ENCODE data around the gene CST1.
"Not testable (repeated sequence)": the region's sequence is repeated elsewhere in the genome, so short reads cannot be mapped to it uniquely, and the experiment has no call there.

CST1 gene, protein sequence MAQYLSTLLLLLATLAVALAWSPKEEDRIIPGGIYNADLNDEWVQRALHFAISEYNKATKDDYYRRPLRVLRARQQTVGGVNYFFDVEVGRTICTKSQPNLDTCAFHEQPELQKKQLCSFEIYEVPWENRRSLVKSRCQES

DNA sequence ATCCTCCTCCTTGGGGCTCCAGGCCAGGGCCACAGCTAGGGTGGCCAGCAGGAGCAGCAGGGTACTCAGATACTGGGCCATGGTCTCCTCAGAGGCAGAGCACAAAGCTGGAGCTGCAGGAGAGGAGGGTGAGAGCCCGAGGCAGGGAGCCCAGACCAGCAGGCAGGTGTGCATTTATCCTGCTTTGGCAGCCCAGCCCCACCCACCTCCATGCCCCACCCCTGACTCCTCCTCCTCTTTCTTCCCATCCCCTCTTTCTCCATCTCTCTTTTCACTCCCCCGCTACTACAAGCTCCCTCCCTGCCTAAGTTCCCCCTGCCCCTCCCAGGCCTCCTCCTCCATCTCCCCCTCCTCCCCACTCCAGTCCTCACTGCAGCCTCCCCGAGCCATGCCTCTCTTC is at the start of gene CST1:
TSS of gene CST1 (minus strand) at position 150 of the 400 bp plus-strand sequence. CDS start at position 81, 69 bp downstream.
- DNase-seq (ENCODE audit: low read depth) = not testable (repeated sequence)

DNA sequence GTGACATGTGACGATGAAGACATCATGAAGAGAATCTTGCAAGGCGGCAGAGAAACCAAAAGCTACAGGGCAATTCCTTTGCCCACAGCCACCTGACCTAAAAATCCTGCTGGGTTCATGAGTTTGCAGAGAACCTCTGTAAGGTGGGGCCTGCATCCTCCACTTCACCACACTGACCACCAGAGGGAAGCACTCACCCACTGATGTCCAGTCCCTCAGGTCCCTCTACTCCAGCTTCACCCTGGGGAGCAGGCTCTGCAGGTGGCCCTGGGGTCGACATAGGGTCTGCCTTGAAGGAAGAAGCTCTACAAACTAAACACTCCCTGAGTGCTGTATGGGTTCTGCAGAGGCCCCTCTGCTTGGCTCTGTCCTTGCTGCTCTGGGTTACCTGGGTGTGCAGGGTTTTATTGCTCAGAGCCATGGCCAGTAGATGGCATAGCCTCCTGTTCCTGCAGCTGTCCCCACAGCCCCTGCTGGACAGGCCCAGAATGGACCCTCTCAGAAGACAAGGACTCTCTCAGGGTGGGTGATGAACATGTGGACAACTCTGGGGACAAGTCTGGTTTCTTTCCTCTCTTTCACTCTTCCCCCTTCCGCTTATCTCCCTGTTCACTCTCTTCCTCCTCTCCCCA is 48.6 kb upstream of the CST1 start:
- DNase-seq (ENCODE audit: low read depth) = not testable (repeated sequence)

DNA sequence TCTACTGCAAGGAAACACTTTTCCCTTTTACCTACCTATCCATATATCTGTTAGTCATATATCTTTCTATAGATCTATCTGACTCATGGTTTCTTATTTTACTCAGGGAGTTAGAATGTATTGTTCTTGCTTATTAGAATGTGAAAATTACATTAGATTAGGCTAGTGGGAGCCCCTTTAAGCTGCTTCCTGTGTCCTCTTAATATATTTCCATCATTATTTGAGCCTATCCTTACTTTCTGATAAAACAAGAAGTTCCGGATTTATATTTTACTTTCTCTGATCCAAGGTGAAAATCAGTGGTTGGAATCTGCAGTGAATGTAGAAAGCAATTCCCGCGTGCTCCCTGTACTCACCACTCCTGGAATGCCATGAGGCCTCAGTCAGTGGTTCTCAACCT is 44.8 kb upstream of the CST1 start:
- no peak for DNase-seq (ENCODE audit: low read depth)

DNA sequence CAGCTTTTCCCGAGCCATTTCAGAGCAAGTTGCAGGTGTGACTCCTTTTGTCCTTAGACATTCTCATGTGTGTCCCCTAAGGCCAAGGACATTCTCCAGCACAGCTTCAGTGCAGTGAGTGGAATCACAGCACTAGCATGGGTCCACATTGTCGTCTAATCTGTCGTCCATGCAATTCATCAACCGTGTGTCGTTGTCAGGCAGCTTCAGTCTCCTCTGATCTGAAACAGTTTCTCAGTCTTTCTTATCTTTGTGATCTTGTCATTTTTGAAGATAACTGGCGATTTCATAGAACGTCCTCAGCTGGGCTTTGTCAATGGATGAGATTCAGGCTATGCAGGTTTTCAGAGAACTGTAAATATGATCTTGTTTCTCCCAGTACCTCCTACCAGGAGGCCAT is 44.1 kb upstream of the CST1 start:
- DNase-seq (ENCODE audit: low read depth) = no peak

DNA sequence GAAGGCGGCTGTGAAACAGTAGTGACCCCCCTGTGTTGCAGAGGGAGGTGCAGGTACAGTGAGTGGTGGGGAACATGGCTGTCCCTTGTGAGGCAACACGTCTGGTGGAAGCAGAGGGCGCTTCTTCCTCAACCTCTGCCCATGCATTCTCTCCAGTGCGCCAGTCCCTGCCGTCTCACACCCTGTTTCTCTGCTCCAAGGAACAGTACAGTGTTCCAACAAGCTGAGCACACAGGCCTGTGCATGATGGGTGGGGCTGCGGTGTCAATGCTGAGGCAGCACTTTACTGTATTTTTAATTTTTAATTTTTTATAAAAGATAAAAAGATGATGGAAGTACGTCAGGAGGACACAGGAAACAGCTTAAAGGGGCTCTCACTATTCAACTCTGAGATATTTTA is 43.3 kb upstream of the CST1 start:
- DNase-seq (ENCODE audit: low read depth) = no peak

DNA sequence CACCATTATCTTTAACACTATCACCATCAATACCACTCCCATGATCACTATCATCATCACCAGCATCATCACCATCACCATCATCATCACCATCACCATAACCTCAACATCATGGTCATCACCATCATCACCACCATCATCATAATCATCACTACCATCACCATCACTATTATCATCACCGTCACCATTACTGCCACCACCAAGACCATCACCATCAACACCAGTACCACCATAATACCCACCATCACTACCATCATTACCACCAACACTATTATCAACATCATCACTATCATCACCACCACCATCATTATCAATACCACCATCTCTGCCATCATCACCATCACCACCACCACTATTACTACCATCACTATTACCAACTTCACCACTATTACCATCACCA is 32.7 kb upstream of the CST1 start:
- no peak for DNase-seq (ENCODE audit: low read depth)

DNA sequence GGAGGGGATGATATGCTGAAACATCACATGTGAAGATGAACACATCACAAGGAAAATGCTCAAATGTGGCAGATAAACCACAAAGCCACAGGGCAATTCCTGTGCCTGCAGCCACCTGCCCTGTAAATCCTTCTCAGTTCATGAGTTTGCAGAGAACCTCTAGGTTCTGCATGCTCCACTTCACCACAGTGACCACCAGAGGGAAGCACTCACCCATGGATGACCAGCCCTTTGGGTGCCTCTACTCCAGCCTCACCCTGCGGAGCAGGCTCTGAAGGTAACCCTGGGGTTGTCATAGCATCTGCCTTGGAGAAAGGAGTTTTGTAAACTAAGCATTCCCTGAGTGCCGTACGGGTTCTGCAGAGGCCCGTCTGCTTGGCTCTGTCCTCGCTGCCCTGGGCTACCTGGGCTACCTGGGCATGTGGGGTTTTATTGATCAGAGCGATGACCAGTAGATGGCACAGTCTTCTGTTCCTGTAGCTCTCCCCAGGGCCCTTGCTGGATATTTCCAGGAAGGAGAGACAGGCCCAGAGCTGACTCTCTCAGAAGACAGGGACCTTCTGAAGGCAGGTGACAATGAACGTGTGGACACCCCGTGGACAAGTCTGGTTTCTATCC is 31.7 kb upstream of the CST1 start:
- DNase-seq (ENCODE audit: low read depth) = no peak

DNA sequence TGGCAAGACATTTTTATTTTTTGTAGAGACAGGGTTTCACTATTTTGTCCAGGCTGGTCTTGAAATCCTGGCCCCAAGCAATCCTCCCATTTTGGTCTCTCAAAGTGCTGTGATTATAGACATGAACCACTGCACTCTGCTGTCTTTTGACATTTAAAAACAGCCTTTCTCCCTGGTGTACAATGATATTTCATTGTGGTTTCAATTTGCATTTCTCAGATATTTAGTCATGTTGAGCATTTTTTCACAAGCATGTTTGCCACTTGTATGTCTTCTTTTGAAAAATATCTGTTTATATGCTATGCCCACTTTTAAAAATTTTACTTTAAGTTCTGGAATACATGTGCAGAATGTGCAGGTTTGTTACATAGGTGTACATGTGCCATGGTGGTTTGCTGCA is 27.9 kb upstream of the CST1 start:
- not testable (repeated sequence) for DNase-seq (ENCODE audit: low read depth)

DNA sequence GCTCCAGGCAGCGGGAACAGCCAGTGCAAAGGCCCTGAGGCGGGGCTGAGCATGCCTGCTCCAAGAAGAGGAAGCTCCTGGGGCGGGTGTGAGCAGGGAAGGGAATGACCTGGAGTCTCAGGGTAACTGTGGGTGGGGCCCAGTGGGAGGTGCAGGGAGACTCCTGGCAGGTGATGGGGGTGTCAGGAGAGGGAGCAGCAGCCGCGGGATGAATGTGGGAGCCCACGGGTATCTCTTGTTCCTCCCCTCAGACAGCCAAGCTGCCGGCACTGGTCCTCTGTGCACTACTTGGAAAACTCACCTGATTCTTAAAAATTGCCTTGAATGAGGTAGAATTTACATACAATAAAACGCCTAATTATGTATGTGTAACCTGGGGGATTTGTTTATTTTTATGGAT is 26.6 kb upstream of the CST1 start:
- DNase-seq (ENCODE audit: low read depth) = not testable (repeated sequence)

DNA sequence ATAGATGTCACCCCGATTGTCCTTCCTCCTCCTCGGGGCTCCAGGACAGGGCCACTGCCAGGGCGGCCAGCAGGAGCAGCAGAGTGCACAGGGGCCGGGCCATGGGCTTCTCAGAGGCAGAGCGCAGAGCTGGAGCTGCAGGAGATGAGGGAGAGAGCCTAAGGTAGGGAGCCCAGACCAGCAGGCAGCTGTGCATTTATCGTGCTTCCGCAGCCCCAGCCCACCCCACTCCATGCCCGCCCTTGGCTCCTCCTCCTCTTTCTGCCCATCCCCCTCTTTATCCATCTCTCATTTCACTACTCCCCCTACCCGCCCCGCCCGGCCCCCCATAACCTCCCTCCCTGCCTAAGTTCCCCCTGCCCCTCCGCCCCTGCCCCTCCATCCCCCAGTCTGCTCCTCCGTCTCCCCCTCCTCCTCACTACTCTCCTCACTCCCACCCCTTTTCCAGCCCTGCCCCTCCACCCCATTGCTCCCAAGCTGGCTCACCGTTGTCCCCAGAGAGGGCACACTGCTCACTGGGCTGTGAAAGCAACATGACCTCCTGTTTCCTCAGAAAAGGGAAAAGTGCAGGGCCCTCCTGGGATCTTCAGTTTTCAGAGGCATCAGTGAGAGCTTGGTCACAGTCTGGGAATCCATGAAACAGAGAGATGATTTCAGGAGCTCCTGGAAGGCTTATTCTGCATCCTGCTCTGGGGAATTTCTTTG is 25.5 kb upstream of the CST1 start:
- no peak for DNase-seq (ENCODE audit: low read depth)

DNA sequence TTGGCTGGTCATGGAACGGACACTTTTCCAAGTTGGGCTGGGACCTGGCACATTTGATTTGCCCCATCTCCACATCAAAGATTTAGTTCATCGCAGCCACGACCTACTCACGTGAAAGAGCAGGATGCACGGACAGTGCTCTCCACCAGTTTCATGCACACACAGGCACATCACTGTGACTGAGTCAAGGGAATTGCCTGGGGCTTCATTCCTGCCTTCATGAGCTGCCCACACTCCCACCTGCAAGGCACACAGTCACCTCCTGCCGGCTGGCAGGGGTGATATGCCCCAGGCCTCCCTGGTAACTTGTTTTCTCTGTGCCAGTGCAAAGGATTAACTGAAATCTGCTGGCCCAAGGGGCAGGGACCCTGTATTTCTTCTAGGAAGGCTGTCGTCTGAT is 23.3 kb upstream of the CST1 start:
- no peak for DNase-seq (ENCODE audit: low read depth)

DNA sequence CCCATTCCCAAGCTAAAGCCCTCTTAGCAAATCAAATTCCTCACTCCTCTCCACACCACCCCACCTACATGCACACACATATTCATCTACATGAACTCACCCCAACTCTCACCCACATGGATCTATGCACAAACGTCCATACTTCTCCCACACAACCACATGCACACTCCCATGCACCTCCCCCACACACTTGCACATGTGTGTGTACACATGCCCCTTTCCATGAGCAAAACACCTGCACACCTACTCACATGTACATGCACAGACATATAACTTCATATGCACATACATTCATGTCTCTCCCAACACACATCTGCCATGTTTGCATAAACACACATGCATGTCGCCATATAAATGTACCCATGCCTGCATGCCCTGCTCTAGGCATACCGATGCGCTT is 22.8 kb upstream of the CST1 start:
- DNase-seq (ENCODE audit: low read depth) = no peak

DNA sequence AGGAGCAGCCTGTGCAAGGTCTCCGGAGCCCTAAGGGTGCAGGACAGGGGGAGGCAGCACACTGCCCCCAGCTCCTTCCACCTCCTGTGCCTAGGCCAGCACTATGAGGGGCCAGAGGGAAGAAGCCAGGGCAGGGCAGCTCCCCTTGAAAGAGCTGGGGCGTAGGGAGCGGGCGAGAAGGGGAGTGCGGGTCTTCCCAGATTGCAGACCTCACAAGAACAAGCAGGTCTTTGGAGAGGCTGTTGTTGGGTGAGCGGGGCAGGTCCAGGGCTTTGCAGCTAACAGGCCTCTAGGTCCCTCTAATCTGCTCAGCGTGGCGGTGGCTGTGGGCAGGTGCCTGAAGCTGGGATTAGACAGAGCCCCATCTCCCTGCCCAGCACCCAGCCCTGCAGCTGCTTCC is 22.4 kb upstream of the CST1 start:
- DNase-seq (ENCODE audit: low read depth) = no peak

DNA sequence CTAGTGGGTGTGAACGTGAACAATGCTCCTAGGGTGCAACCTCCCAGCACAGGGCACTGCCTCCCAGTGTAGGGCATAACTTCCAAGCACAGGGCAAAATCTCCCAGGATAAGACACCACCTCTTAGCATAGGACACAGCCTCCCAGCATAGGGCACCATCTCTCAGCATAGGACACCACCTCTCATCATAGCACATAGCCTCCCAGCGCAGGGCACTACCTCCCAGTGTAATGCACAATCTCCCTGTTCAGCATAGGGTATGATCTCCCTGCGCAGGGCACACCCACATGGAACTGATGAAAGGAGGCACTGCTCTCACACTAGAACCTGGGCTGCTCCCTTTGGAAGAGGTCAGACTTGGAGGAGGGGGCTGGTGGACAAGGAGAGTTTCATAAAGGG is 21.3 kb upstream of the CST1 start:
- DNase-seq (ENCODE audit: low read depth) = no peak

DNA sequence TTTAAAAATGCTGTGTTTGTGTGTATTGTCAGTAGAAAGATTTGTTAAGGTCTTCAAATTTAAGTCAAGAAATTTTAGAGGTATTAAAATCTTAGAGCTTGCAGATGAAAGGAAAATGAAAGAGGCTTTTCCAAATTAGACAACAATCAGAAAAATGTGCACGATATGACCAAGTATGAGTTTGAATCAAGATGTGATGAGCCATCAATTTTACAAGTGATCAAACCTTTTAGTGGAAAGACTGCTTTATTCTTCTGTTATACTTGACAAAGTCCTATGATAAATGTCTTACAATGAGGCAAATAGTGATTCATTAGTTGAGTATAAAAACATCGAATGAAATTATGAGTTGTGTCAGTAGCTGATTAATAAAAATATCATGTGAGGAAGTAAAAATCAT is 19.6 kb upstream of the CST1 start:
- DNase-seq (ENCODE audit: low read depth) = no peak

DNA sequence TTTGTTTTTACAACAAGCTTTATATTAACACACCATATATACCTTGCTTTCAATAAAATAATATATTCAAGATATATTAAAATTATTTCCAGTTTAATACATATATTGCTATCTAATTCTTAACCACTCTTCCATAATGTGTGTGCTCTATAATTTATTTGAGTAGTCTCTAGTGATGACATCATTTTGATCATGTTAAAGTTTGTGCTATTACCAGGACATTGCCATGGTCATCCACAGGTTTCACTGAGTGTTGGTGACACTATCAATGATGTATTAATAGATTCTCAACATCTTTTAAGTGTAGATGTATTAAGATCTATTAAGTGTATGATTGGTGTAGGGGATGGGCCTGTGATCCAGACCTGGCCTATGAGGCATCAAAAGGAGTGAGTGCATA is 17.8 kb upstream of the CST1 start:
- DNase-seq (ENCODE audit: low read depth) = not testable (repeated sequence)

DNA sequence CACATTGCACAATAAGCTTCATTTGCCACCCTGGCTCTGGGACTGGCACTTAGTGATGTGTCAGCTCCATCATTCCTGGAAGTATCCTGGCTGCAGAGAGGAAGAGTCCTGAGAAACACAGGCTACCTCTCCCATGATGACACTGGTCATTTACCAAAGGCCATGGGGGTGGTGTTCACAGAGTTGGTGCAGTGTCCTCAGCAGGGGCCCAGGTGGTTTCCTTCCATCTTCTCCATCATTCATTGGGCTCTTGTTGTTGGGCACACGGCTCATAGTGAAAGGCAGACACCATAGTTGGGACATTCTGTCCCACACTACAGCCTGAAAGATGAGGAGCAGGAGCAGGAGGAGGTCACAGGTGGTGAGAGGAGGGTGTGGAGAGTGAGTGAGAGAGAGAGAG is 15.8 kb upstream of the CST1 start:
- DNase-seq (ENCODE audit: low read depth) = no peak

DNA sequence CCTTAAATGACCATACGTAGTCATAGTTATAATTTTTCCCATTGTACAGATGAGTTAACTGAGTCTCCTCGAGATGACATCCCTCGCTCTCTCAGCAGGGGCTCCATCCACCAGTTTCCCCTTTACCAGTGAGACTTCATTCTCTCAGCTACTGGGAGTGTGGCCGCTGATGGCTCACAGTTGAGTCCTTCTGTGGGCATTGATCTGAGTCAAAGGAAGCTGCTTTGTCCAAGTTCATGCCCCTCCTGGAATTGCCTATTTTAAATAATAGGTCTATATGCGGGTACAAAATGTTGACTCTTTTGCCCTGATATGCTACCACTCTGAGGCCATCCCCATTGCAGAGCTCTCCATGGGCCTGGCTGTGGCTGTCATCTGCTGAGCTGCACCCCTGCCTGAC is 14.8 kb upstream of the CST1 start:
- no peak for DNase-seq (ENCODE audit: low read depth)

DNA sequence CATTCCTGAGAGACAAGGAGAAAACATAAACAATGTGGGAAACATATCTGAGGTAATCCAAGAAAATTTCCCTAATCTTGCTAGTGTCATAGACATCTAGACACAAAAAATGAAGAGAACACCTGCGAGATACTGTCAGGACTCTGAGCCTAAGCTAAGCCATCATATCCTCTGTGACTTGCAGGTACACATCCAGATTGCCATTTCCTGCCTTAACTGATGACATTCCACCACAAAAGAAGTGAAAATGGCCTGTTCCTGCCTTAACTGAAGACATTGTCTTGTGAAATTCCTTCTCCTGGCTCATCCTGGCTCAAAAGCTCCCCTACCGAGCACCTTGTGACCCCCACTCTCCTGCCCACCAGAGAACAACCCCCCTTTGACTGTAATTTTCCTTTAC is 13.9 kb upstream of the CST1 start:
- not testable (repeated sequence) for DNase-seq (ENCODE audit: low read depth)

DNA sequence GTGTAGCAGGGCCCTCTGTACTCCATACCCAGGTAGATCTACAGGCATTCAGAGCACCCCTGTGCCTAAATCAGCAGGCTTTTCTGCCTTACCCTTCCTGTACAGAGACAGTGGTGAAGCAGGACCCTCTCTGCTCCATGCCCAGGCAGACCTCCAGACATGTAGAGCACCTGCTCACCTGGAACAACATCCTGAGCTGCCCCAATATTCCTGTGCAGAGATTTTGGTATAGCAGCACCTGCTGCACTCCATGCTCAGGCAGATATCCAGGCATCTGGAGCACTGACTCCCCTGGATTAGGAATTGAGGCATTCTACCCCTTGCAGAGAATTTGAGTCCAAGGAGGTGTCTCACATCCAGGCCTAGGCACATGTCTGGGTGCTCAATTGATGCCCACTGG is 12.6 kb upstream of the CST1 start:
- DNase-seq (ENCODE audit: low read depth) = no peak

DNA sequence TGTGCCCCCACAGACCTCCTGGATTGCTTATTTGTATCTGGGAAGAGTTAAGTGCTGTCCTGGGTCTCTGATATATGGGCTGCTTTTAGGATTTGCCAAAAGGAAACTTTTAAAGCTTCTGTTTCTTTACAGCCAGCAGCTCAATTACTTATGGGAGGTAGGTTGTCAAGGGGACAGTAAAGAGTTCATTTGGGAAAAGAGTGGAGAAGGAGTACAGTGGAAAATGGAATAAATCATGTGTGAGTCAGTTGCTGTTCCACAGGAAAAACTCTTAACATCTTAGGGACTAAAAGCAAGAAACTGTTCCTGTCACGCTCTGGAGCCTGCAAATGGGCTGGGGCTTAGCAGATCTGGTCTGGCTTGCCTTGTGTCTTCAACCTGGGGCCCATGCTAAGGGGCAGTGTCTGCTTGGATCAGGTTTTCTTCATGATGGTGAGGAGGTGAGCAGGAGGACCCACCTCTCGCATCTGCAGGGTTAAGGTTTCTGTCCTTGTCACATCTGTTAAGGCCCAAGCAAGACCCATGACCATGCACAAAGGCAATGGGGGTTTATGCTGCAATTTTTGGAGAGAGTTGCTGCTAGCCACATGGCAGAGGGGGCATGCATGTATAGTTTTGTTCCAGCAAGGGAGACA is 8.7 kb upstream of the CST1 start:
- no peak for DNase-seq (ENCODE audit: low read depth)

DNA sequence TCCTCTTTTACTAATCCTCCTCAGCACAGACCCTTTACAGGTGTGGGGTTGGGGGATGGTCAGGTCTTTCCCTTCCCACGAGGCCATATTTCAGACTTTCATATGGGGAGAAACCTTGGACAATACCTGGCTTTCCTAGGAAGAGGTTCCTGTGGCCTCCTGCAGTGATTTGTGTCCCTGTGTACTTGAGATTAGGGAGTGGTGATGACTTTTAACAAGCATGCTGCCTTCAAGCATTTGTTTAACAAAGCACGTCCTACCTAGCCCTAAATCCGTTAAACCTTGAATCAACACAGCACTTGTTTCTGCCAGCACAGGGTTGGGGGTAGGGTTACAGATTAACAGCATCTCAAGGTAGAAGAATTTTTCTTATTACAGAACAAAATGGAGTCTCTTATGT is 6.1 kb upstream of the CST1 start:
- not testable (repeated sequence) for DNase-seq (ENCODE audit: low read depth)

DNA sequence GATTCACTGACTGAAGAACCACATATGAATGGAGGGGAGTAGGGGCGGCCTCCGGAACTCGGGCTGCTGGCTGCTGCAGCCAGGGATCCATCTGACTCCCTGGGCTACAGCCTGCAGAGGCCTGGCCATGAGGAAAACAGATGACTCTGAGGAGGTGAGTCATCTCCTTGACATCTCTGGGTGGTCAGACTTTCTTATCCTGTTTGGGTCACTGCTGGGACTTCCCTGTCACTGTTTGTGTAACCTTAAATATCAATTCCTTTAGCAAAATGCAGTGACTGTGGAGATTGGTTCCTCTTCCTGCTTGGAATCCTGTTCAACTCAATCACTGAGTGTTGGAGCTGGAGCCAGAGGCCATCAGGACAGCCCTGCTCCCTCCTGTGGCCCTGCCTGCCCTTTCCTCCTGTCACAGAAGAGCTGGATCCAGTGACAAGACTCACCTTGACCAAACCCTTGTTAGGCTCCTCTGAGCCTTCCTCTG is 4.4 kb upstream of the CST1 start:
- DNase-seq (ENCODE audit: low read depth) = not testable (repeated sequence)

Measured in activated gamma-delta T cell treated with anti-CD3 and anti-CD28 coated beads, Interleukin-2, amount 50 U/mL, for 16 hours (primary cell).